ENCODE measurements around the gene ARL16.

- no peak for TF ChIP-seq ELF4 (IDR thresholded peaks at IDR 0.05)
- no peak for TF ChIP-seq ARNT (IDR thresholded peaks at IDR 0.05)
- TF ChIP-seq FOXM1 (IDR thresholded peaks at IDR 0.05; ENCODE audit: borderline replicate concordance), result no peak
- no peak for TF ChIP-seq LEF1 (IDR thresholded peaks at IDR 0.05; ENCODE audit: borderline replicate concordance)
- TF ChIP-seq SP1 (IDR thresholded peaks at IDR 0.05), result no peak
- no peak for TF ChIP-seq L3MBTL2 (conservative IDR thresholded peaks at IDR 0.05)
- no peak for TF ChIP-seq HDGF (IDR thresholded peaks at IDR 0.05; ENCODE audit: borderline replicate concordance)
- no peak for TF ChIP-seq TARDBP (IDR thresholded peaks at IDR 0.05)
- TF ChIP-seq SUZ12 (IDR thresholded peaks at IDR 0.05), result no peak
- no peak for TF ChIP-seq PKNOX1 (IDR thresholded peaks at IDR 0.05)
Measured at GRCh38 chr17:81635431-81635830, 48.2 kb downstream of the ARL16 start.

All from HEK293T (cell line).